Liver (tissue), 9 donors: ENCODE results near the gene SMYD2. TPM values are rescaled to one million over a fixed set of nuclear protein-coding genes. Genes with fewer than 3 reads are reported as not detected.

Source experiments
- DNase-seq: peaks from one replicate; pipeline ENCODE4 v3.0.0-alpha.2; 2017; ENCODE audit warnings: low spot score
- H3K27ac ChIP-seq, 2 donors: one replicate each; pipeline ENCODE4 v1.7.0; 2013; ENCODE audit warnings: inconsistent platforms in 2 of 2, low read length in 2 of 2, control low read depth in 1 of 2, low read depth in 1 of 2, mild to moderate bottlenecking in 1 of 2
- H3K27me3 ChIP-seq, 4 donors: one replicate each; pipeline versions ENCODE4 v1.6.1 to v1.7.0; 2013; ENCODE audit warnings: low read length in 3 of 4, inconsistent platforms in 1 of 4, mild to moderate bottlenecking in 1 of 4, moderate library complexity in 1 of 4; ENCODE audit not compliant: control insufficient read depth in 4 of 4, insufficient read depth in 4 of 4
- H3K36me3 ChIP-seq, 4 donors: one replicate each; pipeline versions ENCODE4 v1.6.1 to v1.7.0; 2013; ENCODE audit warnings: low read length in 3 of 4, mild to moderate bottlenecking in 3 of 4, low read depth in 1 of 4, moderate library complexity in 1 of 4; ENCODE audit not compliant: control insufficient read depth in 4 of 4, insufficient read depth in 3 of 4
- H3K4me1 ChIP-seq, 4 donors: one replicate each; pipeline versions ENCODE4 v1.6.1 to v1.7.0; 2013; ENCODE audit warnings: low read length in 3 of 4, mild to moderate bottlenecking in 3 of 4, moderate library complexity in 1 of 4; ENCODE audit not compliant: control insufficient read depth in 4 of 4, insufficient read depth in 4 of 4
- H3K4me3 ChIP-seq, 3 donors: one replicate each; pipeline versions ENCODE4 v1.6.1 to v1.7.0; 2013; ENCODE audit warnings: low read length in 3 of 3, control low read depth in 1 of 3, low read depth in 1 of 3, mild to moderate bottlenecking in 1 of 3
- H3K9ac ChIP-seq, 2 donors: one replicate each; pipeline ENCODE4 v1.7.0; 2013; ENCODE audit warnings: low read length in 2 of 2, mild to moderate bottlenecking in 2 of 2, moderate library complexity in 2 of 2, control low read depth in 1 of 2, low read depth in 1 of 2
- H3K9me3 ChIP-seq, 4 donors: one replicate each; pipeline versions ENCODE4 v1.6.1 to v1.7.0; 2013; ENCODE audit warnings: low read length in 3 of 4; ENCODE audit not compliant: control insufficient read depth in 4 of 4
- ATF3 ChIP-seq: IDR thresholded peaks from 2 replicates; pipeline ENCODE4 v1.6.1; 2016; ENCODE audit warnings: antibody characterized with exemption
- CTCF ChIP-seq: fragments of 150-350 bp; IDR thresholded peaks from 2 replicates; pipeline ENCODE4 v1.5.1; 2017; ENCODE audit warnings: improper control_type of control experiment, low read depth, low read length; ENCODE audit not compliant: missing input control
- EGR1 ChIP-seq, 2 donors: IDR thresholded peaks; 2 replicates each; pipeline ENCODE4 v1.6.1; 2016 to 2018; ENCODE audit warnings: antibody characterized with exemption in 2 of 2, low read depth in 2 of 2
- FOXA1 ChIP-seq: IDR thresholded peaks from 2 replicates; pipeline ENCODE4 v1.6.1; 2016; ENCODE audit warnings: antibody characterized with exemption
- FOXA2 ChIP-seq: IDR thresholded peaks from 2 replicates; pipeline ENCODE4 v1.6.1; 2016; ENCODE audit warnings: antibody characterized with exemption
- HNF4A ChIP-seq, 2 donors: conservative IDR thresholded peaks; 2 replicates each; pipeline ENCODE4 v1.6.1; 2016; ENCODE audit warnings: antibody characterized with exemption in 2 of 2, mild to moderate bottlenecking in 2 of 2
- HNF4G ChIP-seq: IDR thresholded peaks from 2 replicates; pipeline ENCODE4 v1.6.1; 2016; ENCODE audit warnings: antibody characterized with exemption
- JUND ChIP-seq, 2 donors: IDR thresholded peaks; 2 replicates each; pipeline ENCODE4 v1.6.1; 2016; ENCODE audit warnings: antibody characterized with exemption in 2 of 2
- MAX ChIP-seq: IDR thresholded peaks from 2 replicates; pipeline ENCODE4 v1.6.1; 2016; ENCODE audit warnings: antibody characterized with exemption
- RAD21 ChIP-seq, 2 donors: IDR thresholded peaks; 2 replicates each; pipeline ENCODE4 v1.6.1; 2016; ENCODE audit warnings: antibody characterized with exemption in 2 of 2, mild to moderate bottlenecking in 2 of 2
- RXRA ChIP-seq, 2 donors: IDR thresholded peaks; 2 replicates each; pipeline ENCODE4 v1.6.1; 2017 to 2018; ENCODE audit warnings: antibody characterized with exemption in 2 of 2, mild to moderate bottlenecking in 1 of 2
- SP1 ChIP-seq: IDR thresholded peaks from 2 replicates; pipeline ENCODE4 v1.6.1; 2018; ENCODE audit warnings: antibody characterized with exemption, mild to moderate bottlenecking
- WGBS: extraction: QIAGEN DNeasy Blood & Tissue Kit; methylation state at CpG from one replicate; pipeline ENCODE4 v1.1.7; 2013; 5-methylcytosine and 5-hydroxymethylcytosine counted together
- polyA plus RNA-seq, 2 donors: library from polyadenylated mRNA; stranded (reverse) in 1 of 2; unstranded in 1 of 2; fragments of 200-250 nt in 1 of 2; fragments of >200 nt in 1 of 2; fragmentation: Nextera tagmentation in 1 of 2; extraction: Ambion mirVana in 1 of 2; gene quantifications; one replicate each; pipeline versions ENCODE4 v1.2.1 to v1.2.3, GENCODE V29; 2013 to 2015
- total RNA-seq, 2 donors: library from RNA; depleted of rRNA; stranded (reverse); fragments of >200 nt; gene quantifications; one replicate each; pipeline ENCODE4 v1.2.3, GENCODE V29; 2014
- donor health status: healthy.
- donor health status: healthy.
- donor health status: healthy.
- donor health status: healthy.
- donor health status: healthy.

Gene SMYD2
- total and polyA plus RNA-seq, 4 donors, result 11.9 to 20.2 (median 17.2) TPM

GRCh38 chr1:214290424-214291037 is 9.6 kb downstream of the SMYD2 start:
- no peaks in the 10 kb centered on the region for H3K27me3 ChIP-seq
- no peak for TF ChIP-seq MAX
- peaks cover 0 to 1% (median 0%) of the 10 kb centered on the region in 4 donors for H3K4me1 ChIP-seq
- no peak overlapping the region for H3K27ac ChIP-seq
- no peak overlapping the region for H3K4me3 ChIP-seq
- no peaks in the 10 kb centered on the region for H3K9me3 ChIP-seq
- no peak for DNase-seq
- no peak overlapping the region for H3K9ac ChIP-seq
- WGBS, result 88% methylated on average over 5 of the region's 5 CpGs
- no peaks in the 10 kb centered on the region for H3K36me3 ChIP-seq

- DNase-seq, result no peak
- Histone ChIP-seq H3K27ac (no peak overlapping the region), H3K9ac (no peak overlapping the region), H3K4me3 (no peak overlapping the region), H3K9me3 (no peaks in the 10 kb centered on the region), H3K36me3 (no peaks in the 10 kb centered on the region), H3K27me3 (no peaks in the 10 kb centered on the region), H3K4me1 (no peaks in the 10 kb centered on the region)
- 89% methylated on average over 3 of the region's 3 CpGs for WGBS
- no peak for TF ChIP-seq JUND (IDR thresholded peaks at IDR 0.05)
- TF ChIP-seq EGR1 (IDR thresholded peaks at IDR 0.05; ENCODE audit: low read depth in 2 of 2), result no peak
- TF ChIP-seq HNF4A (conservative IDR thresholded peaks at IDR 0.05), result no peak
- no peak for TF ChIP-seq ATF3
- no peak for TF ChIP-seq FOXA1
- TF ChIP-seq SP1, result no peak
- TF ChIP-seq RXRA (IDR thresholded peaks at IDR 0.05), result no peak
- TF ChIP-seq HNF4G, result no peak
Measured at GRCh38 chr1:214292322-214292721, 11.4 kb downstream of the SMYD2 start.

GRCh38 chr1:214295934-214296333 is 15.0 kb downstream of the SMYD2 start:
- DNase-seq, result no peak
- no peak for TF ChIP-seq ATF3
- TF ChIP-seq FOXA2, result no peak
- no peak for TF ChIP-seq CTCF
- TF ChIP-seq FOXA1, result no peak
- no peak for TF ChIP-seq RAD21 (IDR thresholded peaks at IDR 0.05)
- H3K36me3 ChIP-seq, result no peaks in the 10 kb centered on the region
- H3K4me3 ChIP-seq, result no peak overlapping the region
- no peaks in the 10 kb centered on the region for H3K9me3 ChIP-seq
- 84% methylated on average over 4 of the region's 4 CpGs for WGBS
- no peak overlapping the region for H3K9ac ChIP-seq
- H3K4me1 ChIP-seq, result no peaks in the 10 kb centered on the region
- H3K27ac ChIP-seq, result no peak overlapping the region
- no peaks in the 10 kb centered on the region for H3K27me3 ChIP-seq
